AG09309 (cell line): Measurements from ENCODE around the gene NEB.
"Not testable (repeated sequence)": the region's sequence is repeated elsewhere in the genome, so short reads cannot be mapped to it uniquely, and the experiment has no call there.

Experiments
- DNase-seq: peaks from one replicate; pipeline ENCODE4 v3.0.0-alpha.2; 2010; ENCODE audit warnings: low read depth
- H3K4me3 ChIP-seq: 2 replicates; pipeline ENCODE4 v1.5.1; 2011; ENCODE audit warnings: mild to moderate bottlenecking, low read depth, low read length, moderate library complexity; ENCODE audit not compliant: control insufficient read depth
- TF ChIP-seq, protein P1 (sequence below): IDR thresholded peaks from 2 replicates; pipeline ENCODE4 v1.5.1; 2011; ENCODE audit warnings: mild to moderate bottlenecking, low read depth, low read length, inconsistent platforms; ENCODE audit not compliant: insufficient read depth, control insufficient read depth; ENCODE audit errors: missing control alignments

Gene NEB

GRCh38 chr2:151713291-151713903, 20.9 kb downstream of the NEB start:
- TF ChIP-seq, protein P1, sequence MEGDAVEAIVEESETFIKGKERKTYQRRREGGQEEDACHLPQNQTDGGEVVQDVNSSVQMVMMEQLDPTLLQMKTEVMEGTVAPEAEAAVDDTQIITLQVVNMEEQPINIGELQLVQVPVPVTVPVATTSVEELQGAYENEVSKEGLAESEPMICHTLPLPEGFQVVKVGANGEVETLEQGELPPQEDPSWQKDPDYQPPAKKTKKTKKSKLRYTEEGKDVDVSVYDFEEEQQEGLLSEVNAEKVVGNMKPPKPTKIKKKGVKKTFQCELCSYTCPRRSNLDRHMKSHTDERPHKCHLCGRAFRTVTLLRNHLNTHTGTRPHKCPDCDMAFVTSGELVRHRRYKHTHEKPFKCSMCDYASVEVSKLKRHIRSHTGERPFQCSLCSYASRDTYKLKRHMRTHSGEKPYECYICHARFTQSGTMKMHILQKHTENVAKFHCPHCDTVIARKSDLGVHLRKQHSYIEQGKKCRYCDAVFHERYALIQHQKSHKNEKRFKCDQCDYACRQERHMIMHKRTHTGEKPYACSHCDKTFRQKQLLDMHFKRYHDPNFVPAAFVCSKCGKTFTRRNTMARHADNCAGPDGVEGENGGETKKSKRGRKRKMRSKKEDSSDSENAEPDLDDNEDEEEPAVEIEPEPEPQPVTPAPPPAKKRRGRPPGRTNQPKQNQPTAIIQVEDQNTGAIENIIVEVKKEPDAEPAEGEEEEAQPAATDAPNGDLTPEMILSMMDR = no peak
- no peak for DNase-seq
- no peak overlapping the region for H3K4me3 ChIP-seq

- no peak for DNase-seq
These were observed 23.3 kb downstream of the NEB start for GRCh38 chr2:151711025-151711424.

GRCh38 chr2:151708788-151709187, 25.5 kb downstream of the NEB start:
- TF ChIP-seq, protein P1 = no peak
- DNase-seq = no peak
- H3K4me3 ChIP-seq = no peak overlapping the region

More at GRCh38 chr2:151711025-151711424, 23.3 kb downstream of the NEB start:
- H3K4me3 ChIP-seq = no peak overlapping the region
- TF ChIP-seq, protein P1 = no peak

- TF ChIP-seq, protein P1 = no peak
- H3K4me3 ChIP-seq = no peak overlapping the region
- DNase-seq = no peak
These were observed 26.4 kb downstream of the NEB start for GRCh38 chr2:151707857-151708256.

- DNase-seq = not testable (repeated sequence)
These were observed 29.8 kb downstream of the NEB start for GRCh38 chr2:151704480-151704961.

DNA sequence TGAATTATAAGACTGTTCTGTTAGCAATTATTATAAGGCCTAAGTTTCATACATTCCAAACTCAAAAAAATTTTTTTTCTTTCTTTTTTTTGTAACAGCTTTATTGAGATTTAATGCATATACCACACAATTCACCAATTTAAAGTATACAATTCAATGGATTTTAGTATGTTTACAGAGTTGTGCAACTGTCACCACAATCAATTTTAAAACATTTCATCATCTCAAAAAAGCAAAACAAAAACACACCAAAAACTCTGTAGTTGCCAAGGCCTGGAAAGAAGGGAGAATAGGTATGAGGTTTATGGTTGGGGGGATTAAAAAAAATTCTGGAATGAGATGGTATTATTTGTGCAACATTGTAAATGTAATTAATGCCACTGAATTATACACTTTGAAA, 36.1 kb downstream of the NEB start:
- not testable (repeated sequence) for H3K4me3 ChIP-seq

More at GRCh38 chr2:151704480-151704961, 29.8 kb downstream of the NEB start:
- not testable (repeated sequence) for H3K4me3 ChIP-seq

DNA sequence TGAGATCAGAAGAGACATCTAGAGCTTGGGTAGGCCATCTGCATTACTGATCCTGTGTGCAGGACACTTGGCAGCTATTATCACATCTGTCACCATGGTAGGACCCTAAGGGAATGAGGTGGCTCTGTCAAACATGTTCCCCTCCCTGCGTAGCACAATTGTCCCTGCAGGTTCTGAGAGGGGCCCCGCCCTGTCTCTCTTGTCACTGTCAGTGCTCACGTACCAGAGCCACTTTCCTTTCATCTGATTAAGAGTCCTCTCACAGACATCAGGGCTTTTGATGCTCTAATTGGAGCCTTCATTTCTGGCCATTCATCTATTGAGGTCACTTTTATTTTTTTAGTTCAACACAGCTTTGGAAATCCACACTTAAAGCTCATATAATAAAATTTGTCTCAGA, 38.5 kb downstream of the NEB start:
- DNase-seq = no peak

More for the DNA sequence above, 36.1 kb downstream of the NEB start:
- DNase-seq = not testable (repeated sequence)

More for the DNA sequence above, 38.5 kb downstream of the NEB start:
- no peak overlapping the region for H3K4me3 ChIP-seq
- TF ChIP-seq, protein P1 = no peak
